Fibroblast of skin of back (primary cell): ENCODE results near the gene JCAD.
A peak's percentile ranks its signal among the peaks of the same experiment; 100 is the strongest.
"Not testable (repeated sequence)": the region's sequence is repeated elsewhere in the genome, so short reads cannot be mapped to it uniquely, and the experiment has no call there.

Experiments used
- DNase-seq: peaks from one replicate; pipeline ENCODE4 v3.0.0-alpha.2; 2013

The JCAD gene

GRCh38 chr10:30026080-30026479 lies 33.3 kb downstream of the JCAD start:
- DNase-seq, result no peak

DNA sequence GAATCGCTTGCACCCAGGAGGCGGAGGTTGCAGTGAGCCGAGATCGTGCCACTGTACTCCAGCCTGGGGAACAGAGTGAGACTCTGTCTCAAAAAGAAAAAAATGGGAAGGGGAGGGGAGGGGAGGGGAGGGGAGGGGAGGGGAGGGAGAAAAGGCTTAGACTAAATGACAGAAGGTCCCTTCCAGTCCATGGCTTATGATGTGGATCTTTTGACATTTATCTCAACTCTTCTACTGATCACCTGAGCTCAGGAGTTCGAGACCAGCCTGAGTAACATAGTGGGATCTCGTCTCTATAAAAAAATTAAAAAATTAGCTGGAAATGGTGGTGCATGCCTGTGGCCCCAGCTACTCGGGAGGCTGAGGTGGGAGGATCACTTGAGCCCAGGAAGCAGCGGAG lies 34.0 kb downstream of the JCAD start:
- not testable (repeated sequence) for DNase-seq

DNA sequence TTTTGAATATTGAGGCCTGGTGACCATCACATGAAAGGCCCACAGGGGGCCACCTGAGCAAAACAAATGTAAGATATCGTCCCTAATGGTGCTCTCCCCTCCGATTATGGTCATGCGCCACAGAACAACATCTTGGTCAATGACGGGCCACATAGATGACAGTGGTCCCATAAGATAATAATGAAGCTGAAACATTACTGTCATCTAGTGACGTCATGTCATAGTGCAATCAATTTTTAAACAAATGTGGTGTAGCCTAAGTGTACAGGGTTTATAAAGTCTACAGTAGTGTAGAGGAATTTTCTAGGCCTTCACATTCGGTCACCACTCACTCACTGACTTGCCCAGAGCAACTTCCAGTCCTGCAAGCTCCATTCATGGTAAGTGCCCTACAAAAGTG lies 36.8 kb downstream of the JCAD start:
- no peak for DNase-seq

GRCh38 chr10:30019468-30019867 lies 39.9 kb downstream of the JCAD start:
- DNase-seq, result no peak

- DNase-seq, result no peak
Measured at GRCh38 chr10:30018496-30018895, 40.9 kb downstream of the JCAD start.

DNA sequence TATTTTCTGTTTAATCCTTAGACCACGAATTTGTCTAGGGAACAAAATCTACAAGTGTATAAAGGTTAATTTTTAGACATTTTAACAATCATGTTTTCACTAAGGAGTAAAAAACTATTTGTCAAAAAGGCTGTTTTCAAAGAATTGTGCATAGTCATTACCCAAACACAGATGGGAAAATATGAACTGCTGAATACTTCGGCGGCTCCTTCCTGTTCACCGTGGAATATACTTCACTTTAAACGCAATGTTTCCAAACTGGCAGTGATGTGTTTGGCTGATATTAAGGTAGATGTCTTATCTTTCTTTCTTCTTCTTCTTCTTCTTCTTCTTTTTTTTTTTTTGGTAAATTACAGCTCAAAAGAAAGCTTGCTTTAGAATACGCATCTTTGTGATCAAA lies 41.4 kb downstream of the JCAD start:
- no peak for DNase-seq

DNA sequence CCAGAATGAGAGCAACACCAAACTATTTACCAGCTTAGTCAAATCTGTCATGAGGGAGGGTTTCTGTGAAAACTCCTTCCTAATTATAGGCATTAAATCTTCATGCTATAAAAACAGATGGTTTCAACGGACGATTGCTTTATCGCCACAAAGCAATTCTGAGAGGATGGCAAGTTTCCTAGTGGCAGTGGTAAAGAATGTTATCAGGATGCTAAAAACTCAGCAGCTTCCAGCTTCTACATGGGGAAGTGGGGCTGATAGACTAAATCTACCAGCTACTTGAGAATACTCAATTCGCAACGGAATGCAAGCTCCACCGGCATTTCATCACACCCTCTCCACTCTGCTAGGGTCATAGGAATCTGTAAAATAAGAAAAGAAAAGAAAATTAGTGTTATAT lies 41.8 kb downstream of the JCAD start:
- DNase-seq, result no peak

DNA sequence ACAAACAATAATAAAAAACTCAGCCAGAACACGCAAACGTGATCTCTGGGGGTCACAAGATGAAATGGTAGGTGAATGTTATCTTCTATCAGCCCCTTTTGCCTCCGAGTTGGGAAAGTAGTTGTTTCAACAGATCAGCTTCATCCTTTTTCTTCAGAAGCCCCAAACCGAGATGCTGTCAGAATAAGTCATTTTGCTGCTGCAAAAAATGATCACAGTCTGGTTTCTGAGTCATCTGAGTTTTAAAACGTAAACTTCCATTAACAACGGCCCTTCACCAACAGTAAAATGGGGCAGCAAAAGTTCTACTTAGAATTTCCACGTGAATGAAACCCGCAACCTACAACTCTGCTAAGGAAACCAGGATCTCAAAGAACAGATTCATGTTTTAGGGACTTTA lies 44.9 kb downstream of the JCAD start:
- no peak for DNase-seq

GRCh38 chr10:30013757-30014156 lies 45.6 kb downstream of the JCAD start:
- no peak for DNase-seq

DNA sequence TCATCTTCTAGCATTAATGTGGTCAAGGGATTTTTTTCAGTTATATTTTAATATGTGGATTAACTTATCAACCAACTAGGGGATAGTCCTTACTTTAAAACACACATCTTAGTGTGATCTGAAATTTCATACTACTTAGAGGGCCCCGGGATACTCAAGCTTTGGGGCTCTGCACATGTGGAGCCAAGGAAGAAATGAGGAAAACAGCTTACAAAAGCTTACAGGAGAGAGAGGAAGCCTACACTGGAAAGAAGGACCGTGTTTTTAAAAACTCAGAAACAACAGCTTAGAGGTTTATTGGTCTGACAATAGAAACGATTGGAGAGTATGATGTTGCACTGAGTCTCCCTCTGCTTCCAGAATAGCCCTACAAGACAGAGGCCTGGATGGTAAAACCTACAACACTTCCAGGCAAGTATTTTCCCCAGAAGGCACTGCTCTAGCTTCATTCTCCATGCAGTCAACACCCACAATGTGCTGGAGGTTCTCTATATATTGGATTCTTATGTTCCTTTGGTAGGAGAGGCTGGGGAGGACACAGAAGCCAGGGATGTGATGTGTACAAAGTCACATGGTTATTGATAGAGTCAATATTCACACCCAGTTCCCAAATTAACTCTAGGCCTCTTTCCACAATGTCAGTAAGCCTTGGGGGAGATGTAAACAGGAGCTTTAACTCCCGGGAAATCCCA lies 47.3 kb downstream of the JCAD start:
- no peak for DNase-seq

DNA sequence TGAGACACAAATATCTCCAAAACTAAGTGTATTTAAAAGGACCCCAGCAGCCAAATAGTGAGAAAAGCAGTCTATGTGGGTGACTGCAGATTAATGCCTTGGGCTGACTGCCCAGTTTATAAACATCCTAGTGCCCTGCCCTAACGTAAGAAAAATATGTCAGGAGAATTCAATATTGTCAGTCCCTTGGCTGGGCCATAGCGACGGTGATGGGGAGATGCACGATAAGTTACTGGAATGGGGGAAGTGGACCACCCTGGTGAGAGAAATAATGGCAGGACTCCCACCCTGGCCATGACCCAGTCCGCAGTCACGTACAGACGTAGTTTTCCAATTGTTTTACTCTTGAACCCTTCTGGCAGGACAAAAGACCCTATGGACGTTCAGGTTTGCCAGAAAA lies 48.0 kb downstream of the JCAD start:
- DNase-seq, result no peak

DNA sequence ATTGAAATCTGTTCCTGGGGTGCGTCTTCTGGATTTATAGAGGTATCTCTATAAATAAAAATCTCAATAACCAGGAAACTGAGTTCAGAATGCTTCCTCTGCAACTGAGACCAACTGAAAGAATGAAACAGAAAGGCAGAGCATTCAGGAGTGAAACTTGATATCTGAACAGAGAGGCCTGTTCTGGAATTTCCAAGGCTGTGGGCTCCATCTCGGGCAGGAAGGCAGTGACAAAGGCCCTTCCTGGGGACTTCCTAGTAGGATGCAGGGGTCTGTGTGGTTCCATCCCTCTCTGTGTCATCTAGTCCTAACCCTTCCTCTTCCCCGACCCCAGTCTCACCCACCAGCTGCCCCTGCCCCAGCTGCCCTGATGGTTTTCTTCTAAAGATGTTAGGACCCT lies 52.0 kb downstream of the JCAD start:
- no peak for DNase-seq

GRCh38 chr10:30006410-30006809 lies 53.0 kb downstream of the JCAD start:
- DNase-seq, result no peak

GRCh38 chr10:30005116-30005515 lies 54.3 kb downstream of the JCAD start:
- DNase-seq, result not testable (repeated sequence)

- peak; percentile 59 for DNase-seq
Measured at GRCh38 chr10:30002426-30003266, 56.7 kb downstream of the JCAD start.

DNA sequence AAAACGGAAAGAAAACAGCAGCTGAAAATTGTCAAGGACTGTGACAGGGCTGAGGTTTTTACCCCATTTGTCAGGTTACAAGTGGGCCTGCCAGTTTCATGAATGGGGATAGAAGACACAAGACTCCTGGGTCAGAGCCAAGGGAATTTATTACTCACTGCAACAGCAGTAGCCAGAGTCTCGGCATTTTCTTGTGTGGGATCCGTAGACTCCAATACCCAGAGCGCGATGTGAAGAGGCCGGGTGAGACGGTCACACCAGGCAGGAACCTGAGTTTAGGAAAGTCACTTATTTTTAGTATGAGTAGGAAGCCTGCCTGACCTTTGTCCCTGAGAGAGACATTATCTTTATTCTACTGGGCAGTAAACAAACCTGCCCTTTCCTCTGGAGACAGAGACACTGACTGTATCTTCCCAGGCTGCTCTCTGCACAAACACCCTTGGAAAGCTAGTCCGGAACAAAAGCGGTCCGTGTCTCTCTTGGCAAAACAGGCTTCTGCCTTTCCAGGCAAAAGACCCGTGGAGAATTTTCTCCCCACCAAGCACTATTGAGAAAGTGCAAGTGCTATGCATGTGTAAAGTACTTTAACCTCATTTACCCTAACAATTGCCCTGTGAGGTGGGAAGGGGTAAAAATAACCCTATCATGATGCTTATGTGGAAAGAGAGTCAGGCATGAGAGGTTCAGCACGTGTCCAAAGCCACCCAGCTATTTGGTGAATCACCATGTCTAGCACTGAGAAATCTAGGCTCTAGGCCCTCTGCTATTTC lies 58.4 kb downstream of the JCAD start:
- DNase-seq, result peak; percentile 86

DNA sequence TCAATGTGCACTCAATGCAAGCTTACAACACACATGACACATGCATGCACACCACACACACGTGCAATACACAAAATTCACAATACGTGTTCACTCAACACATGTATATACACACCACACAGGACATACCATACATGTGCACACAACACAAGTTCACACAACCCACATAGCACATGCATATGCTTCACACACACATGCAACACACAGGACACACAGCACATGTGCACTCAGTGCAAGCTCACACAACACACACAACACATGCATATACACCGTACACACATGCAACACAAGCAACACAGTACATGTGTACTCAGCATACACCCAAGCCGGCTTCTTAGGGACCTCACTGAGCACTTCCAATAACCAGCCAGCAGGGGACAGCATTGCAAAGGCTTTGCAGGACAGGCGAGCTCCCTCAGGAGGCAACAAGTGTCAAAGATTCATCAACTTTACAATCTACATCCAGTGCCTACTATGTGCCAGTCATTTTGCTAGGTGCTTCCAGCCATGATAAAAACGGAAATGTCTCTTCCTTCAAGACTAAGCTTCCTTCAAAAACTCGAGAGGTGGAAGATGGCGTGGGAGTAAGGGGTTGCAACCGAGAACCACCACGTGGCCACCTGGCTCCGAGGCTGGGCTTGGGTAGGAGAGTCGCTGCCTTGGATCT lies 61.1 kb downstream of the JCAD start:
- peak; percentile 74 for DNase-seq

GRCh38 chr10:29994811-29995210 lies 64.6 kb downstream of the JCAD start:
- no peak for DNase-seq

DNA sequence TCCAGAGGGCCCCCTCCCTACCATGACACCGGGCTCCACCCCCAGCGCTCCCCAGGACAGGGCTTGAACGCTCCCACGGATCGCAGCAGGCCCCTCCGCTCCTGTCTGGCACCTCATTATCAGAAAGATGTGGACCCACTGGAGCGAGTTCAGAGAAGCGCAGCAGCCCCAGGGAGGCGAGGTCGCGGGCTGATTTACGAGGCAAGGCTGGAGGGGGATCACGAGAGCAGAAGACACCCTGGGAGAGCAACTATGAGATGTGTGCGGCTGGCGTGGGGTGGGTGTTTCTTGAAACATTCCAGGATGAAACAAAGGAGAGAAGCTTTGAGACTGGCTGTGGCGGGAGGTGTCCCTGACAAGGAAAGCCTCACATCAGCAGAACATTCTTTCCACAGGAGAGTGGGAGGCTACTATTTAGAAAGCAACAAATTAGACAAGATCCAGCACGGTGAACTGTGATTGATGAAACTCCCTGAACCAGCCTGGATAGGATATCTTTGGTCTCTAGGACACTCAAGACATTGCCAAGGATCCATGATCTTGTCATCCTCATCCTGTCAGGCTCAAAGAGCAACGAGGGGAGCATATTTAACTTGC lies 66.0 kb downstream of the JCAD start:
- DNase-seq, result no peak

GRCh38 chr10:29992914-29993313 lies 66.5 kb downstream of the JCAD start:
- DNase-seq, result no peak

- no peak for DNase-seq
Measured at GRCh38 chr10:29991382-29991781, 68.0 kb downstream of the JCAD start.

GRCh38 chr10:29987471-29987870 lies 71.9 kb downstream of the JCAD start:
- no peak for DNase-seq
